ENCODE measurements around the gene SH3PXD2A. TPM values are rescaled to one million over a fixed set of nuclear protein-coding genes. Genes with fewer than 3 reads are reported as not detected.

SH3PXD2A gene
- total RNA-seq, 1 experiment from 2014 or later: 54.9 TPM

- BruUV-seq (replicated peaks): no TSS peak
- no peaks in the 10 kb centered on the region for H3K9me3 ChIP-seq (ENCODE audit: low read depth, low read length, poor library complexity, severe bottlenecking)
- intact Hi-C loops (cut with micrococcal nuclease; ENCODE audit: unreplicated experiment): no loop called here
- no peaks in the 10 kb centered on the region for H3K27me3 ChIP-seq (replicated peaks; ENCODE audit: insufficient read depth, low read depth, low read length, poor library complexity)
- H3K4me1 ChIP-seq (ENCODE audit: insufficient read depth, low read length, poor library complexity, severe bottlenecking): peaks cover 11% of the 10 kb centered on the region
- POLR2A ChIA-PET (ENCODE audit: low non-redundant PET): no interaction called here
- no peak overlapping the region for H3K4me3 ChIP-seq (ENCODE audit: low read depth, low read length, poor library complexity, severe bottlenecking)
- H3K36me3 ChIP-seq (ENCODE audit: insufficient read depth, low read length, poor library complexity, severe bottlenecking): peaks cover 8% of the 10 kb centered on the region
- TF ChIP-seq CTCF (conservative IDR thresholded peaks at IDR 0.05; ENCODE audit: low read depth, low read length) (no peak), EZH2 (IDR thresholded peaks at IDR 0.05; ENCODE audit: borderline replicate concordance, low read depth, low read length, poor library complexity, severe bottlenecking) (no peak)
- CTCF ChIA-PET: interaction anchor here (0.8 kb wide), 1 partner anchor 9 kb away, joined by 3 read pairs; no protein-coding TSS in a partner anchor
- DNase-seq (ENCODE audit: low spot score): no peak
- peak overlapping the region; percentile 49 for H3K27ac ChIP-seq (ENCODE audit: low read depth, low read length, poor library complexity, severe bottlenecking)
These were observed 139.9 kb downstream of the SH3PXD2A start for GRCh38 chr10:103715430-103715829.

GRCh38 chr10:103714232-103714891 is 141.0 kb downstream of the SH3PXD2A start:
- Histone ChIP-seq H3K4me1 (ENCODE audit: insufficient read depth, low read length, poor library complexity, severe bottlenecking) (peaks cover 11% of the 10 kb centered on the region), H3K27ac (ENCODE audit: low read depth, low read length, poor library complexity, severe bottlenecking) (peak overlapping the region; percentile 49), H3K27me3 (replicated peaks; ENCODE audit: insufficient read depth, low read depth, low read length, poor library complexity) (no peaks in the 10 kb centered on the region), H3K36me3 (ENCODE audit: insufficient read depth, low read length, poor library complexity, severe bottlenecking) (peaks cover 4% of the 10 kb centered on the region), H3K9me3 (ENCODE audit: low read depth, low read length, poor library complexity, severe bottlenecking) (no peaks in the 10 kb centered on the region), H3K4me3 (ENCODE audit: low read depth, low read length, poor library complexity, severe bottlenecking) (no peak overlapping the region)
- no peak for DNase-seq (ENCODE audit: low spot score)
- TF ChIP-seq CTCF (conservative IDR thresholded peaks at IDR 0.05; ENCODE audit: low read depth, low read length): no peak
- TF ChIP-seq EZH2 (IDR thresholded peaks at IDR 0.05; ENCODE audit: borderline replicate concordance, low read depth, low read length, poor library complexity, severe bottlenecking): no peak
- ChIA-PET CTCF (no interaction called here), POLR2A (ENCODE audit: low non-redundant PET) (no interaction called here)
- intact Hi-C loops (cut with micrococcal nuclease; ENCODE audit: unreplicated experiment): loop anchor here (5.0 kb wide), 2 partner anchors 78 to 493 kb away; no protein-coding TSS in a partner anchor
- no TSS peak for BruUV-seq (replicated peaks)

- no TSS peak for BruUV-seq (replicated peaks)
- Histone ChIP-seq H3K9me3 (ENCODE audit: low read depth, low read length, poor library complexity, severe bottlenecking) (no peaks in the 10 kb centered on the region), H3K27ac (ENCODE audit: low read depth, low read length, poor library complexity, severe bottlenecking) (peak overlapping the region; percentile 49), H3K27me3 (replicated peaks; ENCODE audit: insufficient read depth, low read depth, low read length, poor library complexity) (no peaks in the 10 kb centered on the region), H3K36me3 (ENCODE audit: insufficient read depth, low read length, poor library complexity, severe bottlenecking) (peaks cover 4% of the 10 kb centered on the region), H3K4me1 (ENCODE audit: insufficient read depth, low read length, poor library complexity, severe bottlenecking) (peaks cover 11% of the 10 kb centered on the region), H3K4me3 (ENCODE audit: low read depth, low read length, poor library complexity, severe bottlenecking) (no peak overlapping the region)
- TF ChIP-seq EZH2 (IDR thresholded peaks at IDR 0.05; ENCODE audit: borderline replicate concordance, low read depth, low read length, poor library complexity, severe bottlenecking) (no peak), CTCF (conservative IDR thresholded peaks at IDR 0.05; ENCODE audit: low read depth, low read length) (no peak)
- POLR2A ChIA-PET (ENCODE audit: low non-redundant PET): no interaction called here
- CTCF ChIA-PET: interaction anchor here (1.7 kb wide), 1 partner anchor 168 kb away, joined by 6 read pairs; no protein-coding TSS in a partner anchor
- DNase-seq (ENCODE audit: low spot score): peak; percentile 31
- intact Hi-C loops (cut with micrococcal nuclease; ENCODE audit: unreplicated experiment): loop anchor here (1.0 to 5.0 kb wide), 4 partner anchors 79 to 494 kb away; no protein-coding TSS in a partner anchor
These were observed 141.7 kb downstream of the SH3PXD2A start for GRCh38 chr10:103713676-103714075.
